ENCODE results near the gene TSPAN12. TPM values are rescaled to one million over a fixed set of nuclear protein-coding genes. Genes with fewer than 3 reads are reported as not detected.

The TSPAN12 gene
- total and polyA plus RNA-seq, 2 of the 8 experiments (the other 6 are each of a cell fraction or from before 2014, with no cell fraction given), result 6.1 to 17.9 TPM

- no peak overlapping the region for H3K4me3 ChIP-seq (ENCODE audit: extremely low read depth in 1 of 4, insufficient read depth in 2 of 4, low read depth in 3 of 4, low read length in 4 of 4)
- no peak overlapping the region for H2BK5ac ChIP-seq (ENCODE audit: low read depth, low read length)
- no peak overlapping the region for H4K8ac ChIP-seq (ENCODE audit: extremely low read depth, insufficient read depth, low read length)
- no peaks in the 10 kb centered on the region for H4K20me1 ChIP-seq (replicated peaks in 1 of 2; ENCODE audit: control insufficient read depth in 1 of 2, insufficient read depth in 2 of 2, low read length in 2 of 2)
- peaks cover 0 to 4% (median 0%) of the 10 kb centered on the region in 4 experiments; a peak in 2 of 7 replicates for H3K4me1 ChIP-seq (replicated peaks in 1 of 4; ENCODE audit: control insufficient read depth in 3 of 4, insufficient read depth in 4 of 4, low read length in 3 of 4)
- FAIRE-seq, result no peak
- H3K18ac ChIP-seq (ENCODE audit: extremely low read depth, low read length), result no peak overlapping the region
- 88% methylated on average over 6 of the region's 6 CpGs; no CpG with 5 or more reads in 1 of the 2 experiments for WGBS, 2 experiments (ENCODE audit: extremely low coverage in 1 of 2, insufficient coverage in 1 of 2, insufficient read length in 1 of 2, insufficient replicate concordance in 2 of 2, low coverage in 1 of 2, low lambda C conversion rate in 2 of 2, missing lambda C conversion rate in 1 of 2)
- H3K9me3 ChIP-seq (ENCODE audit: insufficient read depth in 2 of 2, low read depth in 1 of 2, low read length in 1 of 2), result no peaks in the 10 kb centered on the region
- no peak overlapping the region for H4K91ac ChIP-seq (replicated peaks; ENCODE audit: insufficient read length, low read length)
- no peak overlapping the region for H2BK12ac ChIP-seq (ENCODE audit: low read depth, low read length)
- no peak overlapping the region for H2BK20ac ChIP-seq (ENCODE audit: low read length)
- DNase-seq (ENCODE audit: low read depth in 1 of 2, low spot score in 2 of 2), result no peak
- no peak overlapping the region for H3K56ac ChIP-seq (replicated peaks; ENCODE audit: insufficient read length, low read depth, low read length)
- ChIA-PET CTCF (ENCODE audit: partially characterized antibody) (interaction anchor here (1.5 kb wide), 1 partner anchor 10 kb away, joined by 3 read pairs; no protein-coding TSS in a partner anchor), POLR2A (ENCODE audit: partially characterized antibody) (no interaction called here)
- H3K23ac ChIP-seq (ENCODE audit: insufficient read length), result no peak overlapping the region
- TF ChIP-seq NANOG (IDR thresholded peaks at IDR 0.05; ENCODE audit: insufficient read depth, low read depth, low read length, poor library complexity, severe bottlenecking), result no peak
- H3K36me3 ChIP-seq (ENCODE audit: control insufficient read depth in 2 of 4, insufficient read depth in 4 of 4, low read length in 3 of 4), result no peaks in the 10 kb centered on the region
- H3K27me3 ChIP-seq (replicated peaks in 1 of 4; ENCODE audit: control insufficient read depth in 3 of 4, extremely low read depth in 1 of 4, insufficient read depth in 3 of 4, low read length in 3 of 4), result no peaks in the 10 kb centered on the region
- no peaks in the 10 kb centered on the region for H3K79me1 ChIP-seq (ENCODE audit: low read depth, low read length)
- no peak overlapping the region for H3K4me2 ChIP-seq (ENCODE audit: insufficient read depth in 1 of 2, low read depth in 2 of 2, low read length in 2 of 2)
- H2BK120ac ChIP-seq (replicated peaks; ENCODE audit: low read depth, low read length), result no peak overlapping the region
- H2BK15ac ChIP-seq (ENCODE audit: low read length), result no peak overlapping the region
- no peak overlapping the region for H4K5ac ChIP-seq (ENCODE audit: insufficient read length, low read depth, low read length)
- no peak overlapping the region for H3K14ac ChIP-seq (ENCODE audit: insufficient read length)
- no peak overlapping the region for H3K27ac ChIP-seq (ENCODE audit: low read depth, low read length)
- no peaks in the 10 kb centered on the region for H3K23me2 ChIP-seq (ENCODE audit: low read depth, low read length)
- no peaks in the 10 kb centered on the region for H3K79me2 ChIP-seq (ENCODE audit: control insufficient read depth in 1 of 2, insufficient read depth in 2 of 2, low read length in 2 of 2)
- no peak overlapping the region for H3K4ac ChIP-seq (replicated peaks; ENCODE audit: insufficient read length, low read depth, low read length)
- no peak overlapping the region; a peak in 1 of 7 replicates for H3K9ac ChIP-seq (replicated peaks in 1 of 4; ENCODE audit: extremely low read depth in 1 of 4, low read depth in 3 of 4, low read length in 3 of 4)
- H2AFZ ChIP-seq (ENCODE audit: low read length), result no peak overlapping the region
- no peak overlapping the region for H2AK5ac ChIP-seq (ENCODE audit: low read depth, low read length)
These were observed 43.5 kb downstream of the TSPAN12 start for GRCh38 chr7:120814253-120814939.

Measured in H1 (cell line).